Measurements from ENCODE around the gene THSD4.
"Not testable (repeated sequence)": the region's sequence is repeated elsewhere in the genome, so short reads cannot be mapped to it uniquely, and the experiment has no call there.

The THSD4 gene

DNA sequence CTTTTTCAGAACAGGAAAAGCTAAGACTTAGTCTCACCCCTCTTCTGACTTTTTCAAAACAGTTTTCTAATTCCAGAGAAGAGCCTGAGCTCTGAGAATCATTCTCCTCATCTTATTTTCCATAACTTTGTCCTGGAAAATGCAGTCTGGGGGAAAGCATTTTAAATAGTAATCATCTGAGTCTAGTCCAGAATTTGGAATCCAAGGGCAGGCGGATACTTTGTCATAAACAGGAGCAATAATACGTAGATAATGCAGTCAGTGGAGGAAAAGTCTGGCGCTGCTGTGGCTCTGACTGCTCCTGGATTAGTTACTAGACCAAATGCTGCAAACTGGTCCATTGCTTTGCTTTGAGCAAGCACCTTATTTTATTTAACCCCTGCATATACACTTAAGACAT lies 285.0 kb downstream of the THSD4 start:
- in situ Hi-C loops (cut with MboI; ENCODE audit: low sequenced_read_pairs), result no loop called here

DNA sequence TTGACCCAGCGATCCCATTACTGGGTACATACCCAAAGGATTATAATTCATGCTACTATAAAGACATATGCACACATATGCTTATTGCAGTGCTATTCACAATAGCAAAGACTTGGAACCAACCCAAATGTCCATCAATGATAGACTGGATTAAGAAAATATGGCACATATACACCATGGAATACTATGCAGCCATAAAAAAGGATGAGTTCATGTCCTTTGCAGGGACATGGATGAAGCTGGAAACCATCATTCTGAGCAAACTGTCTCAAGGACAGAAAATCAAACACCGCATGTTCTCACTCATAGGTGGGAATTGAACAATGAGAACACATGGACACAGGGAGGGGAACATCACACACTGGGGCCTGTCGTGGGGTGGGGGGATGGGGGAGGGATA lies 286.5 kb downstream of the THSD4 start:
- in situ Hi-C loops (cut with MboI; ENCODE audit: low sequenced_read_pairs), result not testable (repeated sequence)

DNA sequence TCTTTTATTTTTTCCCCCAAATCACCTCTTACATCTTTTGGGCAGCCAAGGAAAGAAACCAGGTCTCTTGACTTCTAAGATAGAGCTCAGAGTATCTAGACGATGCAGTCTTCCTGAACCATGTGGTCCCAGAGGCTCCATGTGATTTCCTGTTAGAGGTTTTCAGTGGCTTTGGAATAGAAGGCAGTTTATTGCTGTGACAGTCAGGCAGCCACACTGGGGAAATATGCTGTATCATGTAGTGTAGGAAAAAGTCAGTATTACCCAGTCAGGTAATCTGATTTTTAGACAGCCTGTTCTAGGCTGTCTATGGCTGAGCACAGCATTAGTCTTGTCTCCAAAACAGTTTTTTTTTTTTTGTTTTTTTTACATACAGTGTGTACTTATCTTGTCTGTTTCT lies 294.3 kb downstream of the THSD4 start:
- in situ Hi-C loops (cut with MboI; ENCODE audit: low sequenced_read_pairs), result no loop called here

DNA sequence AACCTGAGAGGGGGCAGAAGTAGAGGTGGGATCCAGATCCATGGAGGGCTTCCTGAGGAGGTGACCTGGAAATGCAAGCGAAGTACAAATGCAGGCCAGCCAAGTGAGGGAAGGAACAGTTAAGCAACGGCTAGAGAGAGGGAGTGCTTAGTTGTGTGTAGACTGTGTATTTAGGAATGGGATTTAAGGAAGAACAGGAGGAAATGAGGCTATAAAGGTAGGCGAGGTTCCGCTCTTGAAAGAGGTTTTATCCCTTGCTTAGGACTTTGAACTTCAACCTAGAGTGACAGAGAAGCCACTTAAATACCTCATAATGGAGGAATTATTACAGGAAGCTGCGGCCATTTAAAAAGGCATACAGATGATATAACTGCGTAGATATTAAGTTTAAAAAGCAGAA lies 295.1 kb downstream of the THSD4 start:
- in situ Hi-C loops (cut with MboI; ENCODE audit: low sequenced_read_pairs), result no loop called here

DNA sequence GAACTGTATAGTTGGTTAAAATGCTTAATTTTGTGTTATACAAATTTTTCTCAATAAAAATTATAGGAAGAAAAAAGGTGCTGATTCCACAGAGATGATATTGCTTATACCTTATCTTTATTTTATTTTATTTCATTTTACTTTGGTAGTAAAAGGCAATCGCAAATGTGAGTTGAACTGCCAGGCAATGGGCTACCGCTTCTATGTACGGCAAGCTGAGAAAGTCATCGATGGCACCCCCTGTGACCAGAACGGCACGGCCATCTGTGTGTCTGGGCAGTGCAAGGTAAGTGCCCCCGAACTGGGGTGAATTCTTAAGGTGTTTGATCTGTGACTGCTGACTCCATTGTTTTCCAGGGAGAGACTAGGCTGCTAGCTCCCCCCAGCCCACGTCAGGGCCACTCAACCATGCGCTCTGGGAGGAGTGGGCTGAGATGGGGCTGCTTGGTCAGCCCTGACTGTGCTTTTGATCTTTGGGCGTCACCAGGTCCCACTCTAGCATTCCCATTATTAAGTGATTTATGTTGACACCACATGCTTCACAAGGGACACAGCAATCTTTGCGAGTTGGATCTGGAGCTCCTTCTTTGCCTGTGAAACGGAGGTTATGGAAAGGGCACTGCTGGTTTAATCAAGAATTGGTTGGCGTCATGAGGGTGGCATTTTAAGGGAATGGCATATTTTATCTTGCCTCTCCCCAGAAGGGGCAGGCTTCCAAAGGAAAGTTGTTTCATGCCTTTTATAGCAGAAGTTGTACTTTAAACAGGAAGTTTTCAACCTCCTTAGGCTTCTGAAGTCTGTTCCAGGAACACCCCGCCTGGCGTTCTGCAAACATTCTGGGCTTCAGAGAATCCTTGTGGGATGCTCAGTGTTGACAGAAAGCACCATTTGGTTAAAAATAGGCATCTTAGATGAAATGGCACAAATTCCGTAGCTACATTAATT lies 296.5 kb downstream of the THSD4 start:
- in situ Hi-C loops (cut with MboI; ENCODE audit: low sequenced_read_pairs), result no loop called here

DNA sequence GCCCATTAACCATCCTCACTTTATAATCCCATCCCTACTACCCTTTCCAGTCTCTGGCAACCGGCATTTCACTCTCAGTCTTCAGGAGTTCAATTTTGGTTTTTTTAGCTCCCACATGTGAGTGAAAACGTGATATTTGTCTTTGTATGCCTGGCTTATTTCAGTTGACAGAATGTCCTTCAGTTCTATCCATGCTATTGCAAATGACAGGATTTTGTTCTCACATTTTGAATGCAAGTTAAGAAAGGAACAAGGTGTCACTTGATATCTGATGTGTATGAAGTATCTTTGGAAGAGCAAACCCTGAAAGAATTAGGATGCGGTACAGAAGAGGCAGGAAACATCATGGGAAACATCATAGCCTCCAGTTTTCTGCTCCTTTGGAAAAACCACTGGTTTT lies 298.1 kb downstream of the THSD4 start:
- in situ Hi-C loops (cut with MboI; ENCODE audit: low sequenced_read_pairs), result no loop called here

DNA sequence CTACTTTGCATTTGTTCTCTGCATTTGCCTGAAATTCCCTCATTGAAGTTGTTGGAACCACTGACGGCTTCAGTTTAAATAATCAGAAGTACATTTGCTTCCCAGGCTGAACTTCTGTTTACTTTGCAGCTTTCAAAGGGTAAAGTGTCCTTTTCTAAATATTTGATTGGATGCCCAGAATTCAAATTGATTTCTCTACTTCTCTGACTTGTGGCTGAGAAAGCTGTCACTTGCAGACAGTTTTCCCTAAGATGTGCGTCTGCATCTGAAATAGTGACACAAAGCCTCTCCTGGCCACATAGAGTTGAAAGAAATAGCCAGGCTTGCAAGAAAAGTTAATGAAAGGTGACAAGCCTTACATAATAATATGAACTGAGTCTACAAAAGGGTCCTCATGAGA lies 299.6 kb downstream of the THSD4 start:
- in situ Hi-C loops (cut with MboI; ENCODE audit: low sequenced_read_pairs), result no loop called here

DNA sequence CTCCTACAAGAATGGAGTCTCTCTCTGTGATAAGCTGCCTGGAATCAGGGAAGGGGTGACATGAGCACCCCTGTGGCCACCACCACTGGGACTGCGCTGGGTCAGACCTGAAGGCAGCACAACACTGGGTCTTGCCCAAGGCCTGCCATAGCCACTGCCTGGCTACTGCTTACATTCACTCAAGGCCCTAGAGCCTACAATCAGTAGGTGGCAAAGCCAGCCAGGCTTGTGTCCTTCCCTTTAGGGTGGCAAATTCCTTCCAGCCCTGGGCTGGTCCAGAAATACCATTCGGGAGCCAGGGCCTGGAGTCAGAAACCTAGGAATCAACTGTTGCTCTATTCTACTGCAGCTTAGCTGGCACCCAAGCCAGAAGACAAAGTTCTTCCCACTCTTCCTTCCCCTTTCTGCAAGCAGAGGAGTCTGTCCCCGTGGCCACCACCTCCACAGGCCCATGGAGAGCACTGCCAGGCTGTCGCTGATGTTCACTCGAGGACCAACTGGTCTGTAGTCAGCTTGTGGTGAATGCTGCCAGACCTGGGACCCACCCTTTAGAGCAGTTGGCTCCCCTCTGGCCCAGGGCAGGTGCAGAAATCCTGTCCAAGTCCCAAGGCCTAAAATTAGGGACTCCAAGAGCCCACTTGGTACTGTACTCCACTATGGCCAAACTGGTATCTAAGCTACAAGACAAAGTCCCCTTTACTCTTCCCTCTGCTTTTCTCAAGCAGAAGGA lies 307.4 kb downstream of the THSD4 start:
- in situ Hi-C loops (cut with MboI; ENCODE audit: low sequenced_read_pairs), result no loop called here

DNA sequence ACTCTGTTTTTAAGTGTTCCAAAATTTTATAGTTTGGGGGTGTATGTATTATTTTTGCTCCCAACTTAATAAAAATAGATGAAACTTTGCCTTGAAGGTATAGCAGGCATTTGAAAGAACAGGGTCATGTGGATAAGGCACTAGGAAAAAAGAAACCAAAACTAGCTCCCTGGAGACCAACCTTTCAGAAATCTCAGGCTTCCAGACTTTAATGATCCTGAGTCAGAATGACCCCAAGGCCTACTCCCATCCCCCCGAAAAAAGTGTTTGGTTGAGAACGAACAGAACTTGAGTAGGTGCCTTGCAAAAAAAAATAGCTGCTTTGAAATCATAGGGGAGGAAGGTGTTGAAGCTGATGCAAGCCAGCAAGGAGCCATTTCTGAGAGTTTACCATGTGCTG lies 309.5 kb downstream of the THSD4 start:
- in situ Hi-C loops (cut with MboI; ENCODE audit: low sequenced_read_pairs), result loop anchor here (25.0 kb wide), 1 partner anchor 312 kb away; the partner anchor contains the start of gene THSD4

DNA sequence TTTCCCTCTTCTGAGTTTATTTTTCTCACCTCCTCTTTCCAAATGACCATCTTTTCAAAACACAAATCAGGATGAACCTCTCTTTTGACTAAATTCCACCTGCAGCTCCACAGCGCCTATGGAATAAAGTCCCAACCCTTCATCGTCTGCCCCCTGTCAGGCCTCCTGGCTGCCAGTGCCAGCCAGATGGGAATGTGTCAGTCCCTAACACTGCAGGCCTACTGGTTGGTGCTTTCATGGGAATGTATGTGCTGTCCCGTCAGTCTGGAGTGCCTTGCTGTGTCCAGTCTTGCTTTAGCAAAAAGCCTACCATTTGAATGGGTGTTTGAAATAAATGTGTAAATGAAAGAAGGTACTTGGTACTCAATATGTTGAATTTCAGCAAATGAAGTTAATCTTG lies 310.1 kb downstream of the THSD4 start:
- in situ Hi-C loops (cut with MboI; ENCODE audit: low sequenced_read_pairs), result loop anchor here (25.0 kb wide), 1 partner anchor 313 kb away; the partner anchor contains the start of gene THSD4

DNA sequence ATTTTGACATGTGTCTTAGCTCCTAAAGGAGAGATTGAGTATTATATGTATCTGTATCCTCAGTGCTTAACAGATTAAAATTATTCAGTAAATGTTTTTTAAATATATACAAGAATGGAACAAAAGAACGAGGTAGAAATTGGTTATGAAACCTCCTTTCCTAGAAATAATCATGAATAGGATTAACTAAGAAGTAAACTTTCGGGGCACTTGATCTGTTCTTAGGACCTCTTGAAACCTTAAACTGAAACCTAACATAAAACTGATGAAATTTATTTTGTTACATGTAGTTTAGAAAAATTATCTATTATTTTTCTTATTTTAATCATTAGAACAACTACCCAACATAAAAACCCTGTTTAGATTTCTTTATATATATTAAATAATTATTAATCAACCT lies 311.5 kb downstream of the THSD4 start:
- in situ Hi-C loops (cut with MboI; ENCODE audit: low sequenced_read_pairs), result loop anchor here (25.0 kb wide), 1 partner anchor 314 kb away; the partner anchor contains the start of gene THSD4

DNA sequence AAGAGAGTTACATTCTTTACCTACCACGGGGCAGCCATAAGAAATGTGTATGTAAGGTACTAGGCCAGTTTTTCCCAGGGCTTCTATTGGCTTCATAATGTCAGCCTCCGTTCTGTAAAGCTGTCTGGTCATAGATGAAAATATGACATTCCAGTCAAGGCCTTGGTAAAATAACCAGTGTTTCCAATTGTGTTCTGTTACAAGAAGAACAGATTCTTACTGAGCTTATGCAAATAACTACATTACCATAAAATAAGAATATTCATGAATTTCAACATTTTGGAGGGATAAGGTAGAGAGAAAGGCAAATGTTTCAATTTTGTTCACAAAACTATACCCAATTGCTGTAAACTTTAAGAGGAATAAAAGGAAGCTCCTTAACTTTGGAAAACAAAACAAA lies 315.5 kb downstream of the THSD4 start:
- in situ Hi-C loops (cut with MboI; ENCODE audit: low sequenced_read_pairs), result loop anchor here (25.0 kb wide), 1 partner anchor 318 kb away; the partner anchor contains the start of gene THSD4

DNA sequence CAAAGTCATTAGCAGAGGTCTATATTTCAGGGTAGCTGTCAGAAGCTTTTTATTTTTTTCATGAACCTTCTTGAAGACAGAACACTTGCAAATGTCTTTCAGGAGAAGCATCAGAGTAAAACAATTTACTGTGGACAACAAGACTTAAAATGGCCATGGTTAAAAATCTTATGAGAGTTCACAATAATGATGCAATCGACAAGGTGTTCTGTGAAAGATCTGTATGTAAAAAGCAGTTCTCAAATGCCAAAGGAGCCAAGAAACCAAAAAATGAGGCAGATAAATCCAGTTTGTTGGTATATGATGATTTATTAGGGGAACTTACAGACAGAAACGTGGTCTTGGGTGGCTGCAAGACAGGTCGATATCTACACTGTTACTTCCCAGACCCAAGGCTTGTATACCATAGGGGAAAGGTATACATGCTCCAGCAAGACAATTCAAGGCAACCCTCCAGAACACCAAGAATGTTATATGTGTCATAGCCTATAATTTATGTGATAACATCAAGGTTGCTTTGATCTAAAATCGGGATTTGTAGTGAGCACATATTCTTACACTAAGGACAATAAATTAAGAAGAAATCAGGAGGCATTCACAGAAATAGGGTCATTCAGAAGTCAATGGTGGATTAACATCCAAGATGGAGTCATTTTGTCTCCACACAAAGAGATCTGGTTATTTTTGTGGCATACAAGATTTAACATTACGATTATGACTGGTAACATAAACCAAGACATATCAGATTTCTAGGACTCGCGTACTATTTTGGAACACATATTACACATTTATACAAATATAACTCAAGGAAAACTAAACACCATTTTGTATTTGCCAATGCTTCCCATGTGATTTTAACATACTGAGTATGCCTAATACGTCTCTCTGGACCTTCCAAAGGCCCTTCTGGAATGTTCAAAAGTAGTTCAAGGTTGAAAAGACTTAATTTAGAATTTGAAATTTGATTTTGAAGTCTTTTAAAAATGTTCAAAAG lies 316.4 kb downstream of the THSD4 start:
- in situ Hi-C loops (cut with MboI; ENCODE audit: low sequenced_read_pairs), result loop anchor here (25.0 kb wide), 1 partner anchor 319 kb away; the partner anchor contains the start of gene THSD4

DNA sequence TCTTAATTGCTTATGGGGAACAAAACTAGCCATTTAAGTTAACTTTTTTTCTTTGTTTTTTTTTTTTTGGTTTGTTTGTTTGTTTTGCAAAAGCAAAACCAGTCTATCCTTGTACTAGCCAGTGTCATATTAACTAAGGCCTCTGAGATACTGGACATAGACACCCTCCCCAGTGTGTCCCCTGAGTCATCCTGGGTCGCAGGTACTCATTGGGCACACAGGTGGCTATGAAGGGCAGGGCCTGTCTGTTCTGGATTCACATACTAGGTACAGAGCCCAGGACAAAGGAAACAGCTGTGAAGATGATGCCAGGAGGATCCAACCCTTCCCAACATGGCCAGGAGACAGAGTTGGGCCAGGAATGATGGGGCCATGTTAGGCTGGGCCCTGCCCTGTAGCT lies 318.1 kb downstream of the THSD4 start:
- in situ Hi-C loops (cut with MboI; ENCODE audit: low sequenced_read_pairs), result loop anchor here (25.0 kb wide), 1 partner anchor 321 kb away; the partner anchor contains the start of gene THSD4

DNA sequence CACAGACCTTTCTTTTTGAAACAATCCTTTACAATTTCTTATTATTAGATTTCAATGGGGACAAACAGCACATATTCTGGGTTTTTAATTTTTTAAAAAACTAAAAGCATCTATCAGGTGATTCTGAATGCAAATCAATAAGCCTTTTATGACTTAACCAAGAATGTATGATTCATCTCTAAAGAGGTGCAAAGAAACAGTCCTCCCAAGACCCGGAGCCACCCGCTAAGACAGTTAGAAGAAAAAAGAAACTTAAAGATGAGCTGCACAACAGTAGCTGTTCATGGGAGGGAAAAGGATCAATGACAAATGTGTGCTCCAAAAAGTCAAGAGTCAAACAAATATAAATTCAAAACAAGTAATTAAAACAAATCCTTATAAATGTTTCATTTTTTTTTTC lies 319.5 kb downstream of the THSD4 start:
- in situ Hi-C loops (cut with MboI; ENCODE audit: low sequenced_read_pairs), result loop anchor here (25.0 kb wide), 1 partner anchor 322 kb away; the partner anchor contains the start of gene THSD4

DNA sequence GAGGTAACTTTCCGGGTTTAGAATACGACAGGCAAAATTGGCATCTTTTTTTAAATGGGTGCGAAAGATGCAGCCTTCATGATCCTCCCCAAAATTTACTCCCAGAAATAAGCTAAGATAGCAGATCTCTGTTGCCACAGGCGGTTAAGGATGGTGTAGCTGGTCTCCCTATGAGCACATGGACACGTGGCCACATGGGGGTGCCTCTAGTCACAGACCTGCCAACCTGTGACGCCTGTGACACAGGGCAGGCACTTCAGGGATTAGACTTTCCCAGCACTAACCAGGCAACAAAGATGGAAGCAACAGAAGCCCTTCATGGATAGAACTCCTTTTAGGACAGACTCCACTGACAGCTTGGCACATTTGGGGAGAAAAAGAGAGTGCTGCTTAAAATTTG lies 320.3 kb downstream of the THSD4 start:
- in situ Hi-C loops (cut with MboI; ENCODE audit: low sequenced_read_pairs), result loop anchor here (25.0 kb wide), 1 partner anchor 323 kb away; the partner anchor contains the start of gene THSD4

DNA sequence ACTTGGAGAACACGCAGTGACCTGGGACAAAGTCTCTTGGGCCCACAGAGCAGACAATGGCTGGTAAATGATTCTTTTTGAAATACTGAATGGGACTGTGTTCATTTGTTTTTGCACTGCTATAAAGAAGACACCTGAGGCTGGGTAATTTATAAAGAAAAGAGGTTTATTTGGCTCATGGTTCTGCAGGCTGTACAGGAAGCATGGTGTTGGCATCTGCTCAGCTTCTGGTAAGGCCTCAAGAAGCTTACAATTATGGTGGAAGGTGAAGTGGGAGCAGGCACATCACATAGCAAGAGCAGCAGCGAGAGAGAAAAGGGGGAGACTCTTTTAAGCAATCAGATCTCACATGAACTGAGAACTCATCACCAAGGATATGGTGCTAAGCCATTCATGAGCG lies 321.6 kb downstream of the THSD4 start:
- in situ Hi-C loops (cut with MboI; ENCODE audit: low sequenced_read_pairs), result loop anchor here (25.0 kb wide), 1 partner anchor 325 kb away; the partner anchor contains the start of gene THSD4

DNA sequence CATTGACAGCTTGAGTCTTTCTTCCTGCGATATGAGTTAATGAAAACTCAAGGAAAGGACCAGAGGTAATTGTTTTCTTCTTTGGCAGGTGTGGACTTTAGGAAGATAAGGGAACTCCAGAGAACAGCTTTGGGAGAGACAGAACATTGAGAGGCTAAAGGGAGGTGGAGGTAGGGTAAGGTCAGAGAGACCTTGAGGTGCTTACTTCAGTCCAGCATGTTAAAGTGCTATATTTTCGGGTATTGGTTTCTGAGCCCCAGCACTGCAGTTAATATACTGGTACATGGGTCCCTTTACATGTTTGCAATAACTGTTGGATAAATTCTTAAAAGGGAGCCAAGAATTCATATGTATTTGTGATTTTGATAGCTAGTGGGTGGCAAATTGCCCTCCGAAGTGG lies 322.1 kb downstream of the THSD4 start:
- in situ Hi-C loops (cut with MboI; ENCODE audit: low sequenced_read_pairs), result loop anchor here (25.0 kb wide), 1 partner anchor 325 kb away; the partner anchor contains the start of gene THSD4

DNA sequence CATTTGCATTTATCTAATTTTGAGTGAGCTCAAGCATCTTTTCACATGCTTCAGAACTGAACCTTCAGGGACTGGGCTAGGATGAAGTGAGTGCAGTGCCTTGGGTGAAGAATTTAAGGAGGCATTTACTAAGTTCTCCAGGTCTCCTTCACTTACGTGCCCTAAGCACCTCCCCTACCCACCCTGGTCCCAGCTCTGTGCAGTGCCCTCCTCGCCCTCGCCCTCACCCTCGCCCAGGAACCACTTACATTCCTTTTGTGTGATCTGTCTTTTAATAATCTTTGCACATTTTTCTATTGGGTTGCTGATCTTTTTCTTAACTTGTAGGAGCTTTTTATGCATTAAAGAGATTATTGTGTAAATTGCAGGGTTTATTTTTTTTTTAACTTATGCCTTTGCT lies 322.6 kb downstream of the THSD4 start:
- in situ Hi-C loops (cut with MboI; ENCODE audit: low sequenced_read_pairs), result loop anchor here (25.0 kb wide), 1 partner anchor 326 kb away; the partner anchor contains the start of gene THSD4

DNA sequence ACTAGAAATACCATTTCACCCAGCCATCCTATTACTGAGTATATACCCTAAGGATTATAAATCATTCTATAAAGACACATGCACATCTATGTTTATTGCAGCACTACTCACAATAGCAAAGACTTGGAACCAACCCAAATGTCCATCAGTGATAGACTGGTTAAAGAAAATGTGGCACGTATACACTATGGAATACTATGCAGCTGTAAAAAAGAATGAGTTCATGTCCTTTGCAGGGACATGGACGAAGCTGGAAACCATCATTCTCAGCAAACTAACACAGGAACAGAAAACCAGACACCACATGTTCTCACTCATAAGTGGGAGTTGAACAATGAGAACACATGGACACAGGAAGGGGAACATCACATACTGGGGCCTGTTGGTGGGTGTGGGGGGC lies 324.2 kb downstream of the THSD4 start:
- in situ Hi-C loops (cut with MboI; ENCODE audit: low sequenced_read_pairs), result loop anchor here (25.0 kb wide), 1 partner anchor 327 kb away; the partner anchor contains the start of gene THSD4
